Neural cell (in vitro differentiated cells): Measurements from ENCODE around the gene PMEL. TPM values are rescaled to one million over a fixed set of nuclear protein-coding genes. Genes with fewer than 3 reads are reported as not detected.

Source experiments
- H2AFZ ChIP-seq: fragments of 200-600, 300-800 bp; sonication (generic), shearing (Covaris generic); 2 replicates; pipeline ENCODE4 v1.6.0; 2014; ENCODE audit warnings: low read depth, mild to moderate bottlenecking, antibody characterized with exemption, low read length, moderate library complexity
- H3F3A ChIP-seq: fragments of 200-600 bp; shearing (Covaris generic); 2 replicates; pipeline ENCODE4 v1.6.1; 2016; ENCODE audit warnings: mild to moderate bottlenecking, moderate library complexity, mixed read lengths, antibody characterized with exemption, low read length; ENCODE audit not compliant: insufficient read depth, poor library complexity, severe bottlenecking
- H3K27ac ChIP-seq: fragments of 200-600, 300-800 bp; sonication (generic), shearing (Covaris generic); 2 replicates; pipeline ENCODE4 v1.5.1; 2014; ENCODE audit warnings: mild to moderate bottlenecking, low read length, moderate library complexity
- H3K27me3 ChIP-seq: fragments of 300-800, 200-600 bp; sonication (generic), shearing (Covaris generic); 2 replicates; pipeline ENCODE4 v1.6.0; 2014; ENCODE audit warnings: mild to moderate bottlenecking, low read depth, low read length, moderate library complexity; ENCODE audit not compliant: insufficient read depth
- H3K36me3 ChIP-seq: fragments of 300-800, 200-600 bp; sonication (generic), shearing (Covaris generic); 2 replicates; pipeline ENCODE4 v1.5.1; 2014; ENCODE audit warnings: mild to moderate bottlenecking, antibody characterized with exemption, low read length, moderate library complexity; ENCODE audit not compliant: insufficient read depth
- H3K4me2 ChIP-seq: fragments of 300-800, 200-600 bp; sonication (generic), shearing (Covaris generic); 2 replicates; pipeline ENCODE4 v1.6.0; 2014; ENCODE audit warnings: mild to moderate bottlenecking, low read length
- H3K4me3 ChIP-seq: fragments of 300-800, 200-600 bp; sonication (generic), shearing (Covaris generic); 2 replicates; pipeline ENCODE4 v1.5.1; 2014; ENCODE audit warnings: mild to moderate bottlenecking, low read length, moderate library complexity
- H3K79me2 ChIP-seq: fragments of 200-600 bp; shearing (Covaris generic); replicated peaks from 2 replicates; pipeline ENCODE4 v1.6.0; 2014; ENCODE audit warnings: mild to moderate bottlenecking, low read length, moderate library complexity; ENCODE audit not compliant: insufficient read depth
- H3K9ac ChIP-seq: fragments of 300-800, 200-600 bp; sonication (generic), shearing (Covaris generic); 2 replicates; pipeline ENCODE4 v1.6.1; 2016; ENCODE audit warnings: mild to moderate bottlenecking, low read length, mixed read lengths
- H3K9me2 ChIP-seq: fragments of 200-600 bp; shearing (Covaris generic); 2 replicates; pipeline ENCODE4 v1.6.1; 2016; ENCODE audit warnings: mild to moderate bottlenecking, low read length, mixed read lengths; ENCODE audit not compliant: insufficient read depth
- H3K9me3 ChIP-seq: fragments of 200-600, 300-800 bp; sonication (generic), shearing (Covaris generic); 2 replicates; pipeline ENCODE4 v1.6.1; 2016; ENCODE audit warnings: mild to moderate bottlenecking, mixed run types, low read length, moderate library complexity, mixed read lengths
- H4K20me1 ChIP-seq: fragments of 200-600 bp; shearing (Covaris generic); 2 replicates; pipeline ENCODE4 v1.6.1; 2016; ENCODE audit warnings: mild to moderate bottlenecking, mixed run types; ENCODE audit not compliant: insufficient read depth
- EP300 ChIP-seq: fragments of 450-650 bp; conservative IDR thresholded peaks from 2 replicates; pipeline ENCODE4 v1.6.1; 2014; ENCODE audit warnings: antibody characterized with exemption, mild to moderate bottlenecking, moderate library complexity; ENCODE audit not compliant: poor library complexity, severe bottlenecking
- EZH2 ChIP-seq: fragments of 200-600, 300-800 bp; shearing (Covaris generic), sonication (generic); IDR thresholded peaks from 2 replicates; pipeline ENCODE4 v1.6.1; 2014; ENCODE audit warnings: antibody characterized with exemption, low read length, borderline replicate concordance, mild to moderate bottlenecking; ENCODE audit not compliant: insufficient read depth, poor library complexity, severe bottlenecking
- MXI1 ChIP-seq: fragments of 450-650 bp; conservative IDR thresholded peaks from 2 replicates; pipeline ENCODE4 v1.6.1; 2014; ENCODE audit warnings: antibody characterized with exemption, mild to moderate bottlenecking; ENCODE audit not compliant: poor library complexity, severe bottlenecking
- POLR2AphosphoS5 ChIP-seq: IDR thresholded peaks from 2 replicates; pipeline ENCODE4 v1.6.1; 2012
- RAD21 ChIP-seq: fragments of 450-650 bp; conservative IDR thresholded peaks from 2 replicates; pipeline ENCODE4 v1.6.1; 2014; ENCODE audit warnings: antibody characterized with exemption, mild to moderate bottlenecking, moderate library complexity
- SMC3 ChIP-seq: fragments of 450-650 bp; conservative IDR thresholded peaks from 2 replicates; pipeline ENCODE4 v1.6.1; 2014; ENCODE audit warnings: antibody characterized with exemption, mild to moderate bottlenecking, moderate library complexity; ENCODE audit not compliant: poor library complexity
- TAF1 ChIP-seq: IDR thresholded peaks from 2 replicates; pipeline ENCODE4 v1.6.1; 2012; ENCODE audit warnings: low read depth
- polyA plus RNA-seq: library from polyadenylated mRNA; depleted of rRNA; stranded (reverse); fragments of >200 nt; gene quantifications from 2 replicates; pipeline ENCODE4 v1.2.3, GENCODE V29; 2014
- TF ChIP-seq, protein P1 (sequence below): IDR thresholded peaks from 2 replicates; pipeline ENCODE4 v1.6.1; 2012; ENCODE audit warnings: borderline replicate concordance
- TF ChIP-seq, protein P2 (sequence below): fragments of 450-650 bp; IDR thresholded peaks from 2 replicates; pipeline ENCODE4 v1.5.1; 2014; ENCODE audit warnings: antibody characterized with exemption, mild to moderate bottlenecking, moderate library complexity; ENCODE audit not compliant: poor library complexity, severe bottlenecking

The PMEL gene
- polyA plus RNA-seq, 1 donor from 2014 or later, result not detected

DNA sequence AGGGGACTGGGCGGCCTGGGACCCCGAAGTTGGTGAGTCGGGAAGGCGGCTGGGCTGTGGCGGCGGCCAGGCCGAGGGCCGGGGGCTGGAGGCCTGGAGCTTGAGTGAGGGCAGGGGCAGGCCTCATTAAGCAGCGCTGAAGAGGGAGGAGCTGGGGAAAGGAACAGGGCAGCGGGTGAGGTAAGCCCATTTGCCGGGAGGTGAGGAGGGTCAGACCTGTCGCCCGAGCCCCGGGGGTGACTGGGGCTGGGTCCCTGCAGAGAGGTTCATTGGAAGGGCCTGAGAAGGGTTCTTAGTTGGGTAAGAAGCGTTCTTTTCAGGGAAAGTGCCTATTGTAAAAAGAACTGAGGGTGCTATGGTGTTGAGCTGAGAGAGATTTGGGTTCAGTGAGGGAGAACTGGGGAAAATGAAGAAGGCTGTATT lies 8.5 kb upstream of the PMEL start:
- Histone ChIP-seq H3K27ac (peak overlapping the region; percentile 92), H3K9ac (peak overlapping the region; percentile 97), H4K20me1 (no peaks in the 10 kb centered on the region), H3K36me3 (no peaks in the 10 kb centered on the region), H3K27me3 (no peaks in the 10 kb centered on the region), H3K4me2 (peak overlapping the region; percentile 53), H3F3A (no peaks in the 10 kb centered on the region), H3K79me2 (peaks cover 54% of the 10 kb centered on the region), H2AFZ (peak overlapping the region; percentile 66), H3K9me3 (no peaks in the 10 kb centered on the region), H3K9me2 (no peaks in the 10 kb centered on the region), H3K4me3 (peak overlapping the region; percentile 84)
- TF ChIP-seq SMC3, result peak; percentile 27
- TF ChIP-seq, protein P1, sequence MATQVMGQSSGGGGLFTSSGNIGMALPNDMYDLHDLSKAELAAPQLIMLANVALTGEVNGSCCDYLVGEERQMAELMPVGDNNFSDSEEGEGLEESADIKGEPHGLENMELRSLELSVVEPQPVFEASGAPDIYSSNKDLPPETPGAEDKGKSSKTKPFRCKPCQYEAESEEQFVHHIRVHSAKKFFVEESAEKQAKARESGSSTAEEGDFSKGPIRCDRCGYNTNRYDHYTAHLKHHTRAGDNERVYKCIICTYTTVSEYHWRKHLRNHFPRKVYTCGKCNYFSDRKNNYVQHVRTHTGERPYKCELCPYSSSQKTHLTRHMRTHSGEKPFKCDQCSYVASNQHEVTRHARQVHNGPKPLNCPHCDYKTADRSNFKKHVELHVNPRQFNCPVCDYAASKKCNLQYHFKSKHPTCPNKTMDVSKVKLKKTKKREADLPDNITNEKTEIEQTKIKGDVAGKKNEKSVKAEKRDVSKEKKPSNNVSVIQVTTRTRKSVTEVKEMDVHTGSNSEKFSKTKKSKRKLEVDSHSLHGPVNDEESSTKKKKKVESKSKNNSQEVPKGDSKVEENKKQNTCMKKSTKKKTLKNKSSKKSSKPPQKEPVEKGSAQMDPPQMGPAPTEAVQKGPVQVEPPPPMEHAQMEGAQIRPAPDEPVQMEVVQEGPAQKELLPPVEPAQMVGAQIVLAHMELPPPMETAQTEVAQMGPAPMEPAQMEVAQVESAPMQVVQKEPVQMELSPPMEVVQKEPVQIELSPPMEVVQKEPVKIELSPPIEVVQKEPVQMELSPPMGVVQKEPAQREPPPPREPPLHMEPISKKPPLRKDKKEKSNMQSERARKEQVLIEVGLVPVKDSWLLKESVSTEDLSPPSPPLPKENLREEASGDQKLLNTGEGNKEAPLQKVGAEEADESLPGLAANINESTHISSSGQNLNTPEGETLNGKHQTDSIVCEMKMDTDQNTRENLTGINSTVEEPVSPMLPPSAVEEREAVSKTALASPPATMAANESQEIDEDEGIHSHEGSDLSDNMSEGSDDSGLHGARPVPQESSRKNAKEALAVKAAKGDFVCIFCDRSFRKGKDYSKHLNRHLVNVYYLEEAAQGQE, result no peak

DNA sequence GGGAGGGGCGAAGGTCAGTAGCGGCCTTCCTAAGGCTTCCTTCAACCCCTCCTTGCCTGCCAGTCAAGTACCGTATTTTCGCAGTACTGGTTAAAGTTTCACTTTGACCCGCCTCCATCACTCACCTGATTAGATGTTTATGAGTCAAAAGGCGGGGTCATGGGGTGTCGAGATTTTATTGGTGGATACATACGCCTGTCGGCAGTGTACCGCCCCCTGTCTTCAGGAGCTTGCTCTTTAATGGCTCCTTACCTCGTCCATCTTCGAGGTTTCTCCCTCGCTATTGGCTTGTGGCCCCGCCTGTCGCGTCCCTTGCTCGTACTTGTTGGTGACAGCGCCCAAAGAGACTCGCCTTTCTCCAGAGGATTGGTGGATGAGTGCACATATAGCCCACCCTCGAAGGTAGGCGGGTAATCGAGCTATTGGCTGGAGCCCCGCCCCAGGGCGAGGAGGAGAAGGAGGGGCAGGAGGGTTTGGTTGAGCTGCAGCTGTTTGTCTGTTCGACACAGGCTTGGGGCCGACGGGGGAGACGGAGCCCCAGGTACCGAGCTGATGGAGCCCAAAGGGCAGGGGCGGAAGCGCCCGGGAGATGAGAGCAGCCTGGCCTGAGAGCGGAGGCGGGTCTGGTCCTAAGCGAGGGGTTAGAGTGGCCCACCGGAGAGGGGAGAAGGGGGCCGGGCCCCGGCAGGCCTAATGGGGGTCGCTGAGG lies 7.9 kb upstream of the PMEL start, which contains the start of gene RAB5B:
Gene RAB5B, plus strand, starts transcription at position 480 of the 709 bp plus-strand sequence. CDS start 12,883 bp downstream, outside the sequence.
- no peaks in the 10 kb centered on the region for H3K9me2 ChIP-seq
- H3K79me2 ChIP-seq, result peaks cover 54% of the 10 kb centered on the region
- peak within 1 kb of the TSS; percentile 92 for H3K27ac ChIP-seq
- no peaks in the 10 kb centered on the region for H4K20me1 ChIP-seq
- no peaks in the 10 kb centered on the region for H3K36me3 ChIP-seq
- H3K9me3 ChIP-seq, result no peaks in the 10 kb centered on the region
- H3K4me2 ChIP-seq, result peak within 1 kb of the TSS; percentile 63
- peak within 1 kb of the TSS; percentile 97 for H3K9ac ChIP-seq
- H3K27me3 ChIP-seq, result no peaks in the 10 kb centered on the region
- TF ChIP-seq, protein P1, result peak; percentile 68
- TF ChIP-seq SMC3, result peak; percentile 59
- TF ChIP-seq TAF1, result peak; percentile 89
- peak; percentile 44 for TF ChIP-seq RAD21
- TF ChIP-seq POLR2AphosphoS5, result peak; percentile 99
- TF ChIP-seq, protein P2, sequence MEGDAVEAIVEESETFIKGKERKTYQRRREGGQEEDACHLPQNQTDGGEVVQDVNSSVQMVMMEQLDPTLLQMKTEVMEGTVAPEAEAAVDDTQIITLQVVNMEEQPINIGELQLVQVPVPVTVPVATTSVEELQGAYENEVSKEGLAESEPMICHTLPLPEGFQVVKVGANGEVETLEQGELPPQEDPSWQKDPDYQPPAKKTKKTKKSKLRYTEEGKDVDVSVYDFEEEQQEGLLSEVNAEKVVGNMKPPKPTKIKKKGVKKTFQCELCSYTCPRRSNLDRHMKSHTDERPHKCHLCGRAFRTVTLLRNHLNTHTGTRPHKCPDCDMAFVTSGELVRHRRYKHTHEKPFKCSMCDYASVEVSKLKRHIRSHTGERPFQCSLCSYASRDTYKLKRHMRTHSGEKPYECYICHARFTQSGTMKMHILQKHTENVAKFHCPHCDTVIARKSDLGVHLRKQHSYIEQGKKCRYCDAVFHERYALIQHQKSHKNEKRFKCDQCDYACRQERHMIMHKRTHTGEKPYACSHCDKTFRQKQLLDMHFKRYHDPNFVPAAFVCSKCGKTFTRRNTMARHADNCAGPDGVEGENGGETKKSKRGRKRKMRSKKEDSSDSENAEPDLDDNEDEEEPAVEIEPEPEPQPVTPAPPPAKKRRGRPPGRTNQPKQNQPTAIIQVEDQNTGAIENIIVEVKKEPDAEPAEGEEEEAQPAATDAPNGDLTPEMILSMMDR, result peak; percentile 55
- peak; percentile 24 for TF ChIP-seq EP300
- peak; percentile 61 for TF ChIP-seq MXI1
- no peak for TF ChIP-seq EZH2
- H3K4me3 ChIP-seq, result peak within 1 kb of the TSS; percentile 84
- H2AFZ ChIP-seq, result peak within 1 kb of the TSS; percentile 80
- no peaks in the 10 kb centered on the region for H3F3A ChIP-seq
